GM19463 (cell line): ENCODE measurements around the gene DIP2B.

ENCODE experiments used
- ATAC-seq: cut with Tn5 transposase; IDR thresholded peaks from one replicate; pipeline ENCODE4 v1.9.1; 2021; ENCODE audit warnings: mild to moderate bottlenecking, moderate library complexity; ENCODE audit not compliant: unreplicated experiment

Gene DIP2B

GRCh38 chr12:50606675-50607375 is 102.0 kb downstream of the DIP2B start:
- ATAC-seq: no peak

GRCh38 chr12:50609292-50609874 is 104.6 kb downstream of the DIP2B start:
- ATAC-seq: no peak

GRCh38 chr12:50610171-50610570 is 105.4 kb downstream of the DIP2B start:
- no peak for ATAC-seq

DNA sequence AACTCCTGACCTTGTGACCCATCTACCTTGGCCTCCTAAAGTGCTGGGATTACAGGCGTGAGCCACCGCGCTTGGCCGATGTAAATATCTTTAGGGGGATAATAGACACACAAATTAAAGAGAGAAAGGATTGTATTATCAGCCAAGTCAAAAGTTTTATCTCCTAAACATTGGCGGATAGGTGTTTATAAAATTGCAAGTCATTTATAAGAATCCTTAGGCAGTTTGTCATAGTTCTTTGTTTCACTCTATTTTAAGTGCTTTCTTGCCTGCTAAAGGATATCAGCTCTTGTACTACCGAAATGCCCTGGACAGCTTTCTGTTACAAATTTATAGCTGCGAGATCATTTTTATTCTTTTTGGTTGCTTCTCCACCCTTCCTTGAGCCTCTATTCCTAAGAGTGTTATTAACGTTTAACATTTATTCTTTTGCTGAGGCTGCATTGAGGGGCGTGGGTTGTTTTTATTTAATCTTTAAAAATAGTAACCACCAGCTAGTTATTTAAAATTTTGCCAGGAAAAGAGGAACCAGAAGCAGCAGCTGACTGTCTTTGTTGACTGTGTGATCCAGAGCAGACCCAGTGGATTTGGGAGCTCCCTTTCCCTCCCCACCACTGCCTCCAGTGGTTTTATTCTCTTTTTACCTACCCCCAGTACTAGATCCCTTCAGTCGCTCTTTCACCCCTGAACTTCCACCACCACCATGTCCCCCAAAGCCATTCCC is 106.4 kb downstream of the DIP2B start:
- no peak for ATAC-seq

DNA sequence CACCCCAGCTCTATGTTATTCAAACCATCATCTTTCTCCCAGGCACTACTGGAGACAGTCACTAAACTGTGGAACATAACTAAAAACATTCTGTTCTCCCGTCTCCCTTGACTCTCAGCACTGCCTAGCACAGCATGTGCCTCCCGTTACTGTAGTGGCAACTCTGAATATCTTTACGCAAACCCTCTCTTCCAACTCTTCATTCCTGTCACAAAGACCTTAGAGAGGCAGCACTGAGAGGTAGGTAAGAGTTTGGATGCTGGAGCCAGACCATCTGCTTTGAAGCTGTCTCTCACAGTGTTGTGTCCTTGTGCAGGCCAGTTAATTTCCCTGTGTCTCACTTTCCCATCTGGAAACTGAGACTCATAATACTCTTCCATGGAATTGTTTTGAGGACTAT is 108.1 kb downstream of the DIP2B start:
- no peak for ATAC-seq

- ATAC-seq: no peak
Observed at GRCh38 chr12:50613463-50613862, 108.7 kb downstream of the DIP2B start.

DNA sequence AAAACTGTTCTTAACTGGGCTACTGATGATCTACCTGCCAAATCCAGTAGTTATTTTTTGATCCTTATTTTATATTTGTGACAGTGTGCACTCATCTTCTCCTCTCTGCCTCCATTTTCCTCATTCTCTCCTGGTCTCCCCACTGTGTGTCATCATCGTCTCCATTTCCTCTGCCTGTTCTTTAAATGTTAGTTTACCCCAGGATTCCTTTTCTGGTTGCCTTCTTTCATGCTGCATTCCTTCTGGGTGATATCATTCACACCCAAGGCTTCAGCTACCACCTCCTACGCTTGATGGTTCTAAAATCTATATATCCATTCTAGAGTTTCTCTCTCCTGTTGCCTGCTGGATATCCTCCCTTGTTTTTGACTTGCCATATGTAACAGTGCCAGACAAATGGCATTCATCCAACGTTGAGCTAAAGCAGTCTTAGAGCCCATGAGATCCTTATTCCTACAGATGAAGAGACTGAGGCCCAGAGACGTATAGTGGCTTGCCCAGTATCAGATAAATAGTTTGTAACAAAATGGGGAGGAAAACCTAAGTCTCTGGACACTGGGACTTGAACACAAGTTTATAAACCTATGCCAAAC is 109.5 kb downstream of the DIP2B start:
- no peak for ATAC-seq

DNA sequence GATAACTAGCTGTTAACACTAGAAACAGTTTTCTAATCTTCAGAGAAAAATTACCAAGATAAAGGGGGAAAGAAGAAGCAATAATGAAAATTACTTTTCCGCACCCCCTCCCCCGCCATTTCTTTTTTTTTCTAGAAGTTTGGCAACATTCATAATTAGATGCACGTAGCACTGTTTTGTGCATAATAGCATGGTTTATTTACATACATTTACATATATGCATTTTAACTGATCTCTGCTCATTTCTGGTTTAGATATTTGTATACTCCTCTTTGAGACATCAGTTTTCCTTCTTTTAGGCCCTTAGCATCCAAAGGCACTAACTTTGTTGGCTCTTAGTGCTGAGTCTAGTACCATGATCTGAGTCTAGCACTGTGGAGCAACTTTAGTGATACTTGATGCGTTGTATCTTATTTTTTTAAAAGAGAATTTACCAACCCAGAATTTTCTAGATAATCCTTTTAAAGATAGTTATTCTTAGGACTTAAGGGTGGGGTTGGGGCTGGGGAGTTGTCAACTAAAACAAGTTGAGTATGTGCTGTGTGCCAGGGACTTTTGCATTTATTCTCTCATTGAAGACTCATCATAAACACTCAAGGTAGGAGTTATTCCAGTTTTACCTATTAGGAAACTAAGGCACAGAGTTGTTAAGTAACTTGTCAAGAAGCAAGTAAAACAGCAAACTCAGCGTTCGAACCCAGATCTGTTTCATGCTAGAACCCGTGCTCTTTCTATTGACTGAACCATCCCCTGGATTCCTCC is 110.5 kb downstream of the DIP2B start:
- no peak for ATAC-seq

GRCh38 chr12:50615907-50616296 is 111.1 kb downstream of the DIP2B start:
- ATAC-seq: no peak

DNA sequence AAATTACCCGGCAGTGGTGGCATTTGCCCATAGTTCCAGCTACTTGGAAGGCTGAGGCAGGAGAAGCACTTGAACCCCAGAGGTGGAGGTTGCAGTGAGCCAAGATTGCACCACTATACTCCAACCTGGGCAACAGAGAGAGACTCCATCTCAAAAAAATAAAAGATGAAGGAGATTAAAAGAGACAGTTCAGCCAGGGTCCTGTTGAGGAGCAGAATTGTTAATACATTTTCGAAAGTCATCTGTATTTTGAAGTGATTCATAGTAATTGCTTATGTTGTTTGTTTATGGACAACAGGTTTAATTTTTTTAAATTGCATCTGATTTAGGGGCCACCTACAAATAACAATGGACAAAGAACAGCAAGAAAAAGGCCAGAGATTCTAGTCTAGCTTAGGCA is 112.9 kb downstream of the DIP2B start:
- ATAC-seq: no peak

- no peak for ATAC-seq
Observed at GRCh38 chr12:50618864-50619609, 114.3 kb downstream of the DIP2B start.

- ATAC-seq: no peak
Observed at GRCh38 chr12:50619610-50619958, 114.8 kb downstream of the DIP2B start.

- ATAC-seq: no peak
Observed at GRCh38 chr12:50620109-50620977, 115.6 kb downstream of the DIP2B start.

DNA sequence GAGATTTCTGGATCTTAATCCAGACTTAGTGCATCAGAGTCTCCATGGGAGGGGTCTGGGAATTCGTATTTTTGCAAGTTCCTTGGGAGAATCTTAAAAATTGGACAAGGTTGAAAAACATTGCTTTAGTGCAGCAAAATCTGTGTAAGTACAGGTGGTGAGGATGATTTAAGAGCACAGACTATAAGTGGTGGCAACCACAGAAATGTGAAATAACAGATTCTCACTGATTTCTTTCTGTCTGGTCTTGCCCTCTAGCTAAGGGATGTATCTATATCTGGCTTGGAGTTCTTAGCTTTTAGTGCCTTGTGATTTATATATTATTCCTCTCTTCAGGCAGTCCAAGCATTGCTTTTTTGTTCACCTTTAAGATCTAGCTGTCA is 116.2 kb downstream of the DIP2B start:
- no peak for ATAC-seq

- no peak for ATAC-seq
Observed at GRCh38 chr12:50621399-50622300, 116.9 kb downstream of the DIP2B start.

DNA sequence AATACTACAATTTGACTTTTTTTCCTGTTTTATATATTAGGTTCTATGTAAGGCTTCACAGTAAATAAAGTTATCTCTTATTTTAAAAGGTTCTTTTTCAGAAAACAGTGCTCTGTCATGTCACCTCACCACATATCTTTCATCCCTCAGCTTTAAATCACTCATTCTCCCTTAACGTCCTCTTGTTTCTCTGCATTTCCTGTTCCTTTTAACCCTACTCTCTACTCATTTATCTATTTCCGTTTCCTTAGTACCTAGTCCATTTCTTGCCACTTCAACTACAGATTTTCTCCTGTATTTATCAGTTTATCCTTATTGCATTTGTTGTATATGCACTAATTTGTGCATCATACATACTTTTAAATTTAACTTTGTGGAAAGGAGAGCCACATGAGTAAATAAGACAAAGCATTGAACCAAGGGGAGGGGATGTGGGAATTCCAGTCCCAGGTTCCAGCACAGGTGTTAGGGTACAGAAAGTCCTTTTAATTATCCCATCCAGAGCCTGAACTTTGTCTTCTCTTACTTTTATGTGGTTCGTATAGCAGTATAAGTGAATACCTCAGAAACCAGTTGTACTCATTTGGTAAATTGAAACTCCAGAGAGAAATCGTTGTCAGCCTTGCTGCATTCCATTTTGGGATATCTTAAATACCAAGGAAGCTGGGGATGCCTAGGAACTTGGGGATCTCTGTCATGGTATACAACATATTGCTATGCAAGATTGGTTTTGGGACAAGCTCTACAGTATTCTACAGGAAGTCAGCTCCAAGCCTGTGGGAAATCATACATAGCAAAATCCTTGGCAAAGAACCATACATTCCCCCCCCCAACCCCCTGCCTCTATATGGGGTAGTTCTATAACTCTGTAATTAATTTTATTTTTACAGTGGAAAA is 120.5 kb downstream of the DIP2B start:
- ATAC-seq: no peak

DNA sequence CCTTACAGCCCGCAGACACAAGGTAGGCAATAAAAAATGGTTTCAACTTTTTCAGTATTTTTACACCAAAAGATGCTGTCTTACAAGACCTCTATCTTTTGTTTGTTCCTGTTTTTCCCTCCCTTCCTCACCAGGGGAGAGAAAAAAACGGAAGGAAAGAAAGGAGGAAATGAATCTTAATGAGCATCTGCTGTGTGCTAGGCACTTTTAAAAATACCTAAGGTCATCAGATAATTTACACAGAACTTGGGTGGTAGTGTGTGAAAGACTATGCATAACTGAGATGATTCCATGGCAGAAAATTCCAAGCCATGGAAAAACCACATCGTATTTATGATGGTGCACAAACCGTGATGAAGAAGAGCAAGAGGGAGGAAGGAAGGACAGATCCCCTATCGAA is 121.2 kb downstream of the DIP2B start:
- no peak for ATAC-seq

- ATAC-seq: no peak
Observed at GRCh38 chr12:50627491-50627890, 122.7 kb downstream of the DIP2B start.
